BJ (cell line): Measurements from ENCODE around the gene TAPBP. TPM values are rescaled to one million over a fixed set of nuclear protein-coding genes. Genes with fewer than 3 reads are reported as not detected.

Experiments
- CTCF ChIA-PET: fragments of 350-600 bp; formaldehyde crosslinking; extraction: SDS; loops from one replicate; lab custom pipeline; 2021; ENCODE audit warnings: antibody characterized with exemption, inconsistent platforms; lab: Yijun Ruan, JAX
- POLR2A ChIA-PET: fragments of 300-600 bp; sonication (Branson Sonifier 250); formaldehyde crosslinking; extraction: SDS; loops from one replicate; lab custom pipeline; 2021; ENCODE audit warnings: antibody characterized with exemption; lab: Charles Lee
- DNase-seq: peaks from one replicate; pipeline ENCODE4 v3.0.0-alpha.2; 2011; ENCODE audit warnings: low read depth
- H3K27me3 ChIP-seq: 2 replicates; pipeline ENCODE4 v1.6.0; 2011; ENCODE audit warnings: low read length; ENCODE audit not compliant: control insufficient read depth, insufficient read depth
- H3K36me3 ChIP-seq: 2 replicates; pipeline ENCODE4 v1.5.1; 2011; ENCODE audit warnings: low read length; ENCODE audit not compliant: control insufficient read depth, insufficient read depth
- H3K4me3 ChIP-seq: 2 replicates; pipeline ENCODE4 v1.5.1; 2011; ENCODE audit warnings: low read depth, mild to moderate bottlenecking, control low read depth, low read length
- CTCF ChIP-seq: IDR thresholded peaks from 2 replicates; pipeline ENCODE4 v1.5.1; 2011; ENCODE audit warnings: low read depth, mild to moderate bottlenecking, control low read depth, inconsistent platforms, low read length, moderate library complexity; ENCODE audit not compliant: insufficient read depth
- polyA plus RNA-seq: library from polyadenylated mRNA; depleted of rRNA; stranded (reverse); fragments of >200 nt; gene quantifications from 2 replicates; pipeline ENCODE4 v1.2.3, GENCODE V29; 2011

Gene TAPBP
- polyA plus RNA-seq, 1 experiment, result 37.9 TPM

GRCh38 chr6:33324125-33324524 is 10.2 kb upstream of the TAPBP start:
- H3K27me3 ChIP-seq, result peaks cover 3% of the 10 kb centered on the region; the same call in 1 of the 2 replicates
- DNase-seq, result no peak
- peaks cover 12% of the 10 kb centered on the region for H3K36me3 ChIP-seq
- ChIA-PET POLR2A (no interaction called here), CTCF (interaction anchor here (1.1 kb wide), 1 partner anchor 15 kb away, joined by 3 read pairs; no protein-coding TSS in a partner anchor)
- H3K4me3 ChIP-seq, result no peak overlapping the region
- TF ChIP-seq CTCF, result no peak

GRCh38 chr6:33323623-33323948 is 9.7 kb upstream of the TAPBP start:
- H3K36me3 ChIP-seq, result peaks cover 18% of the 10 kb centered on the region
- H3K4me3 ChIP-seq, result peak overlapping the region; percentile 62
- DNase-seq, result no peak
- TF ChIP-seq CTCF, result no peak
- CTCF ChIA-PET, result no interaction called here
- H3K27me3 ChIP-seq, result no peaks in the 10 kb centered on the region
- POLR2A ChIA-PET, result no interaction called here

- CTCF ChIA-PET, result interaction anchor here (0.8 to 1.2 kb wide), 3 partner anchors 63 to 103 kb away, joined by 3 read pairs; no protein-coding TSS in a partner anchor
- TF ChIP-seq CTCF, result no peak
- POLR2A ChIA-PET, result interaction anchor here (0.6 kb wide), 1 partner anchor 138 kb away, joined by 5 read pairs; no protein-coding TSS in a partner anchor
- no peak for DNase-seq
- peak overlapping the region; percentile 62; the same call in 1 of the 2 replicates for H3K4me3 ChIP-seq
- H3K36me3 ChIP-seq, result peaks cover 19% of the 10 kb centered on the region
- H3K27me3 ChIP-seq, result no peaks in the 10 kb centered on the region
Measured at GRCh38 chr6:33321227-33321626, 7.3 kb upstream of the TAPBP start.

- ChIA-PET CTCF (interaction anchor here (0.8 to 1.2 kb wide), 3 partner anchors 62 to 103 kb away, joined by 3 read pairs; no protein-coding TSS in a partner anchor), POLR2A (interaction anchor here (0.6 kb wide), 1 partner anchor 450 kb away, joined by 3 read pairs; no protein-coding TSS in a partner anchor)
- Histone ChIP-seq H3K36me3 (peaks cover 21% of the 10 kb centered on the region), H3K4me3 (peak overlapping the region; percentile 22), H3K27me3 (no peaks in the 10 kb centered on the region)
- TF ChIP-seq CTCF, result no peak
- peak; percentile 71 for DNase-seq
Measured at GRCh38 chr6:33320315-33321181, 6.7 kb upstream of the TAPBP start.

GRCh38 chr6:33319939-33320314 is 6.0 kb upstream of the TAPBP start:
- no peak for TF ChIP-seq CTCF
- no peaks in the 10 kb centered on the region for H3K27me3 ChIP-seq
- H3K36me3 ChIP-seq, result peaks cover 21% of the 10 kb centered on the region
- ChIA-PET CTCF (no interaction called here), POLR2A (no interaction called here)
- peak overlapping the region; percentile 18; the same call in 1 of the 2 replicates for H3K4me3 ChIP-seq
- no peak for DNase-seq
